ENCODE data around the gene TMEM151B. TPM values are rescaled to one million over a fixed set of nuclear protein-coding genes. Genes with fewer than 3 reads are reported as not detected.

The TMEM151B gene
- total and polyA plus RNA-seq, 2 of the 4 experiments (the other 2 are of a cell fraction), result not detected

- BruUV-seq (replicated peaks), result no TSS peak
- Histone ChIP-seq H3K27me3 (ENCODE audit: control insufficient read depth, insufficient read depth, low read length) (peaks cover 70% of the 10 kb centered on the region), H3K9me1 (ENCODE audit: insufficient read depth, low read length) (no peaks in the 10 kb centered on the region), H4K8ac (ENCODE audit: low read depth in 2 of 2, low read length in 2 of 2) (no peak overlapping the region), H3K56ac (ENCODE audit: extremely low read depth, insufficient read depth, low read length) (no peak overlapping the region), H2AK5ac (ENCODE audit: low read depth, low read length) (no peak overlapping the region), H3K36me3 (ENCODE audit: control insufficient read depth, insufficient read depth, low read length) (no peaks in the 10 kb centered on the region), H3K23ac (ENCODE audit: low read depth, low read length) (no peak overlapping the region), H3K18ac (ENCODE audit: low read depth, low read length) (no peak overlapping the region), H3K27ac (ENCODE audit: insufficient read depth, low read length) (no peak overlapping the region), H3K9me3 (ENCODE audit: control insufficient read depth, insufficient read depth, low read length) (no peaks in the 10 kb centered on the region), H3K14ac (replicated peaks; ENCODE audit: low read depth, low read length) (no peak overlapping the region), H4K91ac (ENCODE audit: insufficient read depth, low read depth, low read length) (no peak overlapping the region), H2BK5ac (ENCODE audit: low read depth, low read length, poor library complexity, severe bottlenecking) (no peak overlapping the region), H2BK20ac (ENCODE audit: low read depth, low read length) (no peak overlapping the region), H3K4me3 (ENCODE audit: insufficient read depth, low read depth, low read length) (no peak overlapping the region), H3K79me1 (ENCODE audit: low read depth in 1 of 2, low read length in 2 of 2) (no peaks in the 10 kb centered on the region), H3K4ac (ENCODE audit: low read depth, low read length) (no peak overlapping the region), H2BK120ac (ENCODE audit: low read depth, low read length) (no peak overlapping the region), H2AFZ (replicated peaks; ENCODE audit: low read length, poor library complexity) (no peak overlapping the region), H3K9ac (ENCODE audit: low read depth, low read length) (no peak overlapping the region), H4K5ac (ENCODE audit: low read depth, low read length) (no peak overlapping the region), H3K4me1 (ENCODE audit: control insufficient read depth, insufficient read depth, low read length) (no peaks in the 10 kb centered on the region), H2BK15ac (ENCODE audit: low read depth, low read length) (no peak overlapping the region), H3K4me2 (ENCODE audit: low read depth, low read length) (no peak overlapping the region), H4K20me1 (ENCODE audit: insufficient read depth, low read length) (no peaks in the 10 kb centered on the region), H2AK9ac (replicated peaks; ENCODE audit: low read depth, low read length, poor library complexity) (no peak overlapping the region)
- DNase-seq (peak; percentile 10), ATAC-seq (ENCODE audit: low read depth) (no peak)
- in situ Hi-C loops (cut with MboI; ENCODE audit: low sequenced_read_pairs) (loop anchor here (10.0 kb wide), 1 partner anchor 168 kb away; no protein-coding TSS in a partner anchor), intact Hi-C loops (cut with micrococcal nuclease) (no loop called here), dilution Hi-C loops (cut with HindIII; ENCODE audit: low sequenced_read_pairs, unreplicated experiment) (no loop called here)
- POLR2A ChIA-PET (ENCODE audit: unreplicated experiment), result interaction anchor here (0.7 kb wide), 1 partner anchor 81 kb away, joined by 4 read pairs; no protein-coding TSS in a partner anchor
- TF ChIP-seq BHLHE40 (IDR thresholded peaks at IDR 0.05; ENCODE audit: low read depth, low read length), result no peak
- TF ChIP-seq NFE2L2 (IDR thresholded peaks at IDR 0.05; ENCODE audit: low read depth, low read length), result no peak
- TF ChIP-seq RFX5 (IDR thresholded peaks at IDR 0.05; ENCODE audit: low read depth, low read length), result no peak
- no peak for TF ChIP-seq MAFK (IDR thresholded peaks at IDR 0.05; ENCODE audit: low read depth, low read length)
- TF ChIP-seq SMC3 (IDR thresholded peaks at IDR 0.05; ENCODE audit: low read depth, low read length), result no peak
- no peak for TF ChIP-seq RAD21 (IDR thresholded peaks at IDR 0.05; ENCODE audit: low read length)
- TF ChIP-seq CEBPB (IDR thresholded peaks at IDR 0.05; ENCODE audit: low read depth, low read length), result no peak
- TF ChIP-seq MXI1 (IDR thresholded peaks at IDR 0.05; ENCODE audit: borderline replicate concordance, low read depth, low read length), result no peak
- no peak for TF ChIP-seq MAZ (IDR thresholded peaks at IDR 0.05; ENCODE audit: borderline replicate concordance, low read depth, low read length)
- TF ChIP-seq ELK1 (IDR thresholded peaks at IDR 0.05; ENCODE audit: borderline replicate concordance, low read depth, low read length), result no peak
- no peak for TF ChIP-seq CHD1 (IDR thresholded peaks at IDR 0.05; ENCODE audit: low read depth, low read length)
- no peak for TF ChIP-seq CTCF (conservative IDR thresholded peaks at IDR 0.05; ENCODE audit: low read depth, low read length)
- no peak for TF ChIP-seq USF2 (IDR thresholded peaks at IDR 0.05; ENCODE audit: low read depth, low read length)
- TF ChIP-seq FOS (IDR thresholded peaks at IDR 0.05; ENCODE audit: low read depth, low read length), result no peak
- TF ChIP-seq POLR2A (IDR thresholded peaks at IDR 0.05; ENCODE audit: low read depth, low read length), result no peak
- no peak for TF ChIP-seq RCOR1 (IDR thresholded peaks at IDR 0.05; ENCODE audit: insufficient replicate concordance, low read length)
- WGBS, 2 experiments (ENCODE audit: extremely low coverage in 2 of 2, insufficient read length in 1 of 2), result no CpG with 5 or more reads among the region's 7 CpGs
- CTCF ChIA-PET, result interaction anchor here (0.7 to 0.9 kb wide), 2 partner anchors 64 to 645 kb away, joined by 3 to 5 read pairs; partner anchors contain the start of gene MRPS18A
Measured at GRCh38 chr6:44332585-44332984, 62.3 kb downstream of the TMEM151B start.
